HepG2 (cell line): ENCODE measurements around the gene YPEL5.

ENCODE experiments used
- CTCF ChIP-seq: sonication (generic); formaldehyde crosslinking; IDR thresholded peaks from 2 replicates; pipeline ENCODE4 v1.5.0; 2020; ENCODE audit warnings: mild to moderate bottlenecking, missing genetic modification reagents, moderate library complexity
- JUND ChIP-seq: sonication (generic); formaldehyde crosslinking; IDR thresholded peaks from 2 replicates; pipeline ENCODE4 v1.8.0; 2022; ENCODE audit warnings: mild to moderate bottlenecking, missing genetic modification reagents
- POLR2AphosphoS5 ChIP-seq: IDR thresholded peaks from 2 replicates; pipeline ENCODE4 v1.6.1; 2012; ENCODE audit warnings: low read depth, low read length
- RAD21 ChIP-seq: fragments of 450-650 bp; formaldehyde crosslinking; IDR thresholded peaks from 2 replicates; pipeline ENCODE4 v1.5.0; 2020; ENCODE audit warnings: mild to moderate bottlenecking

- TF ChIP-seq CTCF (CRISPR knock-in tag) (no peak), POLR2AphosphoS5 (no peak), JUND (CRISPR knock-in tag) (no peak), RAD21 (CRISPR knock-in tag) (no peak)
These were observed 5.7 kb upstream of the YPEL5 start for GRCh38 chr2:30141136-30141535.
